CD14-positive monocyte (primary cell): ENCODE data around the gene OLFM2. TPM values are rescaled to one million over a fixed set of nuclear protein-coding genes. Genes with fewer than 3 reads are reported as not detected.

Source experiments
- DNase-seq, 3 donors: peaks; one replicate each; pipeline ENCODE4 v3.0.0-alpha.2; 2011 to 2022
- H2AFZ ChIP-seq: 2 replicates; pipeline ENCODE4 v1.6.0; 2012; ENCODE audit warnings: mild to moderate bottlenecking, low read depth, low read length, inconsistent platforms; ENCODE audit not compliant: insufficient read depth, poor library complexity, severe bottlenecking
- H3K27ac ChIP-seq, 2 donors: 1 replicate in 1 of 2; 2 replicates in 1 of 2; pipeline ENCODE4 v1.5.1; 2012 to 2013; ENCODE audit warnings: low read length in 2 of 2, control low read depth in 1 of 2, inconsistent platforms in 1 of 2, low read depth in 1 of 2, mild to moderate bottlenecking in 1 of 2
- H3K27me3 ChIP-seq, 2 donors: one replicate each; pipeline versions ENCODE4 v1.6.0 to v1.6.1; 2011 to 2013; ENCODE audit warnings: low read length in 2 of 2; ENCODE audit not compliant: control insufficient read depth in 2 of 2, insufficient read depth in 2 of 2
- H3K36me3 ChIP-seq, 2 donors: replicated peaks in 1 of 2; 1 replicate in 1 of 2; 2 replicates in 1 of 2; pipeline versions ENCODE4 v1.5.1 to v1.6.1; 2012 to 2013; ENCODE audit warnings: low read length in 2 of 2, control low read depth in 1 of 2, inconsistent platforms in 1 of 2, mild to moderate bottlenecking in 1 of 2; ENCODE audit not compliant: insufficient read depth in 2 of 2, control insufficient read depth in 1 of 2
- H3K4me1 ChIP-seq, 2 donors: 1 replicate in 1 of 2; 2 replicates in 1 of 2; pipeline versions ENCODE4 v1.5.1 to v1.6.1; 2012 to 2013; ENCODE audit warnings: low read length in 2 of 2, control low read depth in 1 of 2, inconsistent platforms in 1 of 2, mild to moderate bottlenecking in 1 of 2, moderate library complexity in 1 of 2; ENCODE audit not compliant: insufficient read depth in 2 of 2, control insufficient read depth in 1 of 2
- H3K4me2 ChIP-seq: replicated peaks from 2 replicates; pipeline ENCODE3; 2012; ENCODE audit warnings: low read length, moderate library complexity, mild to moderate bottlenecking; ENCODE audit not compliant: poor library complexity, severe bottlenecking; ENCODE audit errors: extremely low read depth
- H3K4me3 ChIP-seq, 3 experiments: fragments of 200-600 bp in 1 of 3; sonication (generic) in 1 of 3; replicated peaks in 1 of 3; 1 replicate in 2 of 3; 2 replicates in 1 of 3; pipeline ENCODE4 v1.5.1; 2011 to 2013; ENCODE audit warnings: low read length in 3 of 3, mild to moderate bottlenecking in 3 of 3, control low read depth in 2 of 3, low read depth in 2 of 3, inconsistent platforms in 1 of 3, moderate library complexity in 1 of 3
- H3K79me2 ChIP-seq: 2 replicates; pipeline ENCODE4 v1.6.0; 2012; ENCODE audit warnings: mild to moderate bottlenecking, control low read depth, inconsistent platforms, low read length, moderate library complexity; ENCODE audit not compliant: insufficient read depth
- H3K9ac ChIP-seq: 2 replicates; pipeline ENCODE4 v1.6.0; 2017; ENCODE audit warnings: low read length, mild to moderate bottlenecking; ENCODE audit not compliant: insufficient read depth, poor library complexity, severe bottlenecking
- H3K9me3 ChIP-seq, 2 donors: replicated peaks in 1 of 2; 1 replicate in 1 of 2; 2 replicates in 1 of 2; pipeline versions ENCODE4 v1.5.1 to v1.6.1; 2012 to 2013; ENCODE audit warnings: low read length in 2 of 2, control low read depth in 1 of 2; ENCODE audit not compliant: control insufficient read depth in 1 of 2, insufficient read depth in 1 of 2
- H4K20me1 ChIP-seq: 2 replicates; pipeline ENCODE4 v1.6.0; 2012; ENCODE audit warnings: mild to moderate bottlenecking, low read length, control low read depth, moderate library complexity; ENCODE audit not compliant: insufficient read depth
- H3K27ac Mint-ChIP-seq, 7 donors: one replicate each; pipeline ENCODE4 v1.8.0; 2020; ENCODE audit warnings: mild to moderate bottlenecking in 7 of 7, mixed read lengths in 7 of 7, moderate library complexity in 6 of 7, inconsistent platforms in 2 of 7
- H3K27me3 Mint-ChIP-seq, 3 donors: one replicate each; pipeline ENCODE4 v1.8.0; 2021 to 2022; ENCODE audit warnings: low read depth in 3 of 3, mild to moderate bottlenecking in 3 of 3, mixed read lengths in 3 of 3, moderate library complexity in 3 of 3, inconsistent platforms in 1 of 3
- H3K36me3 Mint-ChIP-seq, 2 donors: one replicate each; pipeline ENCODE4 v1.8.0; 2020; ENCODE audit warnings: mixed read lengths in 2 of 2, inconsistent platforms in 1 of 2, mild to moderate bottlenecking in 1 of 2
- H3K4me1 Mint-ChIP-seq: one replicate; pipeline ENCODE4 v1.8.0; 2020; ENCODE audit warnings: mild to moderate bottlenecking, mixed read lengths
- H3K4me3 Mint-ChIP-seq, 2 donors: one replicate each; pipeline ENCODE4 v1.8.0; 2020; ENCODE audit warnings: mild to moderate bottlenecking in 2 of 2, mixed read lengths in 2 of 2, moderate library complexity in 1 of 2
- H3K9me3 Mint-ChIP-seq, 7 donors: one replicate each; pipeline ENCODE4 v1.8.0; 2020 to 2022; ENCODE audit warnings: mixed read lengths in 7 of 7, mild to moderate bottlenecking in 6 of 7, moderate library complexity in 6 of 7, inconsistent platforms in 2 of 7
- WGBS: methylation state at CpG from one replicate; pipeline ENCODE4 v1.1.5; 2013; ENCODE audit warnings: missing lambda C conversion rate; ENCODE audit not compliant: insufficient coverage; 5-methylcytosine and 5-hydroxymethylcytosine counted together
- intact Hi-C, 2 donors: fragments of 100-400 bp; cut with micrococcal nuclease; formaldehyde crosslinking; loops; one replicate each; pipeline versions ENCODE4 v1.15.0 to v1.15.1; 2023
- polyA plus RNA-seq, 3 donors: library from polyadenylated mRNA; depleted of rRNA in 1 of 3; unstranded in 2 of 3; stranded (reverse) in 1 of 3; fragments of 300-500 nt in 2 of 3; fragments of >200 nt in 1 of 3; fragmentation: Illumina TruSeq in 2 of 3; gene quantifications; 1 replicate in 2 of 3; 2 replicates in 1 of 3; pipeline ENCODE4 v1.2.3, GENCODE V29; 2012 to 2021
- TF ChIP-seq, protein P1 (sequence below): fragments of 200-600 bp; IDR thresholded peaks from one replicate; pipeline ENCODE4 v1.8.0; 2022; ENCODE audit warnings: antibody characterized with exemption, mild to moderate bottlenecking

Gene OLFM2
- polyA plus RNA-seq, 3 donors = not detected

DNA sequence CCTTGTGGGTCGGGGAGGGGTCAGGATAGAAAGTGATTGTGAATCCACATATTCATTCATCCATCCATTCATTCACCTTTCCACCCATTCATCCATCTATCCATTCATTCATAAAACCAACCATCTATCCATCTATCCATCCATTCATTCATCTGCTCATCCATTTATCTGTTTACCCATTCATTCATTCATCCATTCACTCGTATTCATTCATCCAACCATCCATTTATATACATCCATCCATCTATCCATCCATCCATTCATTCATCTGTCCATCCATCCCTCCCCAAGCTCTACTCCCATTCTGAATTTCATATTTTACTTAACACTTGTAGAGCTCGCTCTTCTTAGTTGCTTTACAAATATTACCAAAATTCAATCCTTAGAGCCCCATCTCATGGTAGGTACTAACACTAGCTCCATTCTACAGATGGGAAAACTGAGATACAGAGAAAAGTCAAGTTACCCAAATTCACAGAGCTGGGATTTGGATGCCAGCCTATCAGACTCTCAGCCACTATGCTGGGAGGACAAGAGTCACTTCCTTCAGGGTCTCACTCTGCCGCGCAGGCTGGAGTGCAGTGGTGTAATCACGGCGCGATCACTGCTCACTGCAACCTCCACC lies 63.6 kb downstream of the OLFM2 start:
- Histone ChIP-seq H3K27ac (no peak overlapping the region), H3K9ac (no peak overlapping the region), H3K4me2 (no peak overlapping the region), H2AFZ (no peak overlapping the region), H4K20me1 (no peaks in the 10 kb centered on the region), H3K27me3 (no peaks in the 10 kb centered on the region), H3K9me3 (no peaks in the 10 kb centered on the region), H3K79me2 (no peaks in the 10 kb centered on the region), H3K4me1 (no peaks in the 10 kb centered on the region), H3K36me3 (no peaks in the 10 kb centered on the region), H3K4me3 (no peak overlapping the region)
- 98% methylated on average over 4 of the region's 8 CpGs for WGBS
- DNase-seq = no peak
- Mint-ChIP-seq H3K36me3 (no peaks in the 10 kb centered on the region), H3K27me3 (peaks cover 1 to 11% (median 3%) of the 10 kb centered on the region in 3 donors), H3K27ac (no peak overlapping the region), H3K9me3 (peaks cover 0 to 2% (median 0%) of the 10 kb centered on the region in 7 donors), H3K4me1 (no peaks in the 10 kb centered on the region), H3K4me3 (no peak overlapping the region)
- TF ChIP-seq, protein P1, sequence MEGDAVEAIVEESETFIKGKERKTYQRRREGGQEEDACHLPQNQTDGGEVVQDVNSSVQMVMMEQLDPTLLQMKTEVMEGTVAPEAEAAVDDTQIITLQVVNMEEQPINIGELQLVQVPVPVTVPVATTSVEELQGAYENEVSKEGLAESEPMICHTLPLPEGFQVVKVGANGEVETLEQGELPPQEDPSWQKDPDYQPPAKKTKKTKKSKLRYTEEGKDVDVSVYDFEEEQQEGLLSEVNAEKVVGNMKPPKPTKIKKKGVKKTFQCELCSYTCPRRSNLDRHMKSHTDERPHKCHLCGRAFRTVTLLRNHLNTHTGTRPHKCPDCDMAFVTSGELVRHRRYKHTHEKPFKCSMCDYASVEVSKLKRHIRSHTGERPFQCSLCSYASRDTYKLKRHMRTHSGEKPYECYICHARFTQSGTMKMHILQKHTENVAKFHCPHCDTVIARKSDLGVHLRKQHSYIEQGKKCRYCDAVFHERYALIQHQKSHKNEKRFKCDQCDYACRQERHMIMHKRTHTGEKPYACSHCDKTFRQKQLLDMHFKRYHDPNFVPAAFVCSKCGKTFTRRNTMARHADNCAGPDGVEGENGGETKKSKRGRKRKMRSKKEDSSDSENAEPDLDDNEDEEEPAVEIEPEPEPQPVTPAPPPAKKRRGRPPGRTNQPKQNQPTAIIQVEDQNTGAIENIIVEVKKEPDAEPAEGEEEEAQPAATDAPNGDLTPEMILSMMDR = no peak
- intact Hi-C loops = no loop called here

DNA sequence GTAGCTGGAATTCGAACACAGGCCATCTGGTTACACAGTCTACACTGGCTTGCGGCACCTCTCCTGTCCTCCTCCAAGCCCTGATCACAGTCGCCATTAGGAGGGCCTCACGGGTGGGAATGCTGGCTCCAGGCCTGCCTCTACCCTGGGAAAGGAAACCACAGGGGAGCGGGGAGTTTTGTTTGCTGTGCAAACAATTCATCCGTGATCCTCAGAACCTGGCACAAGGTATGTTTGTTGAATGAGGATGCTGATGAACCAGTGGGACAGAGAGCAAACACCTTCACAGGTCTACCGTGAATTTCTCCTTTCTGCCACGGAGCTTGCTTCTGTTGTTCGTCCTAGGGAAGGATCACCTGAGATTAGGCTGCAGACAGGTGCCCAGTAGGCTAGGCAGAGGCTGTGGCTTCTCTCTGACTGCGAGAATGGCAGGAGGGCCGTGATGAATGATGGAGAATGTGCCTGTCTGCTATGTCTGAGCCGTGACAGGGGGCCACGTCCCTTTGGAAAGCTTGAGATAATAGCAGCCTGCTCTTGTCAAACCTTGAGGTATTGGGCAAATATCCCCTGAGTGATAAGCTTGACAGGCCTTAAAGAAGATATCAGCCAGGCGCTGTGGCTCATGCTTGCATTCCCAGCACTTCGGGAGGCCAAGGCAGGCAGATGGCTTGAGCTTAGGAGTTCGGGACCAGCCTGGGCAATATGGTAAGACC lies 64.5 kb downstream of the OLFM2 start:
- TF ChIP-seq, protein P1 = no peak
- Mint-ChIP-seq H3K27ac (no peak overlapping the region), H3K4me1 (no peaks in the 10 kb centered on the region), H3K9me3 (peaks cover 0 to under 1% (median 0%) of the 10 kb centered on the region in 7 donors), H3K36me3 (no peaks in the 10 kb centered on the region), H3K27me3 (peaks cover 5 to 12% (median 6%) of the 10 kb centered on the region in 3 donors), H3K4me3 (no peak overlapping the region)
- 89% methylated on average over 12 of the region's 16 CpGs for WGBS
- no peaks in the 10 kb centered on the region for H3K9me3 ChIP-seq
- H3K27me3 ChIP-seq = no peaks in the 10 kb centered on the region
- no peak overlapping the region for H3K4me2 ChIP-seq
- H3K79me2 ChIP-seq = no peaks in the 10 kb centered on the region
- H3K36me3 ChIP-seq = no peaks in the 10 kb centered on the region
- no peaks in the 10 kb centered on the region for H3K4me1 ChIP-seq
- no peak overlapping the region for H3K4me3 ChIP-seq
- H3K27ac ChIP-seq = no peak overlapping the region
- intact Hi-C loops = no loop called here
- H2AFZ ChIP-seq = no peak overlapping the region
- no peaks in the 10 kb centered on the region for H4K20me1 ChIP-seq
- DNase-seq = no peak
- no peak overlapping the region for H3K9ac ChIP-seq
